Right ventricle myocardium superior (tissue), 1 donor: ENCODE results near the gene PLEKHG5. TPM values are rescaled to one million over a fixed set of nuclear protein-coding genes. Genes with fewer than 3 reads are reported as not detected.

Experiments used
- ATAC-seq: fragments of 200-7000 bp; cut with Tn5 transposase; one replicate; pipeline ENCODE4 v1.9.1; 2020; ENCODE audit warnings: mild to moderate bottlenecking; ENCODE audit not compliant: poor library complexity
- DNase-seq: peaks from one replicate; pipeline ENCODE4 v3.0.0-alpha.2; 2020
- intact Hi-C: fragments of 100-400 bp; cut with DNase I; formaldehyde crosslinking; loops from one replicate; pipeline ENCODE4 v1.11.2; 2022
- microRNA-seq: library from miRNA; unstranded; fragments of <30 nt; microRNA quantifications from one replicate; pipeline ENCODE4 v1.2.0, GENCODE V29; 2020
- total RNA-seq: library from RNA; stranded (reverse); fragmentation: NEBNext Ultra II Directional; extraction: Animal tissue kit (Norgen Biotek cat#: 25700); gene quantifications from one replicate; pipeline ENCODE4 v1.2.1, GENCODE V29; 2021
- donor health status: DM: no; HTN: yes; CAD: no; lungs with severe emphysema.

Gene PLEKHG5
- total RNA-seq, 1 donor from 2014 or later: 16.8 TPM

DNA sequence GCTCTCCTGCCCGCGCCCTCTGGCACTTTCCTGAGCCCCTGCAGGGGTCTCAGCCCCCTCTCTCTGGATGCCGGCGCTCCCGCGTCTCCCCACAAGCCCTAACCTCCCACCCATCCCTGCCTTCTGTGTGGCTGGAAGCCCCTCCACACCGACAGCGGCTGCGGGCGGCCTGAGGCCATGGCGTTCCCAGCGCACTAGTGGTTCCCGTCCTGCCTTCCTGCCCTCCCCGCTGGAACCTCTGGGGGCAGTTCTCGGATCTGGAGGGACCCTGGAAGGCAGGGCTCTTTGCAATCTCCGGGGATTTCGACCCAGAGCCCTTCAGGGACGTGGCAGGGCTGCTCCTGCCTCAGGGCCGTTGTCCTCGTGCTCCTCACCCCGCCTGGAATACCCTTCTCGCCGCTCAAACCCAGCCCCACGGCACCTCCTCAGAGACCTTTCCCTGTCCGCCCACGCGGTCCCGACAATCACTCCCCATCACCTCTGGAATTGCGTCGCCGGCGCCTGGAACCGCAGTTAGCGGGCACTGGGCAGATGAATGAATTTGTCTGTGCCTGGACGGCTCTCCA lies 67.4 kb downstream of the PLEKHG5 start:
- no peak for DNase-seq
- intact Hi-C loops: no loop called here
- peak; percentile 3 for ATAC-seq

DNA sequence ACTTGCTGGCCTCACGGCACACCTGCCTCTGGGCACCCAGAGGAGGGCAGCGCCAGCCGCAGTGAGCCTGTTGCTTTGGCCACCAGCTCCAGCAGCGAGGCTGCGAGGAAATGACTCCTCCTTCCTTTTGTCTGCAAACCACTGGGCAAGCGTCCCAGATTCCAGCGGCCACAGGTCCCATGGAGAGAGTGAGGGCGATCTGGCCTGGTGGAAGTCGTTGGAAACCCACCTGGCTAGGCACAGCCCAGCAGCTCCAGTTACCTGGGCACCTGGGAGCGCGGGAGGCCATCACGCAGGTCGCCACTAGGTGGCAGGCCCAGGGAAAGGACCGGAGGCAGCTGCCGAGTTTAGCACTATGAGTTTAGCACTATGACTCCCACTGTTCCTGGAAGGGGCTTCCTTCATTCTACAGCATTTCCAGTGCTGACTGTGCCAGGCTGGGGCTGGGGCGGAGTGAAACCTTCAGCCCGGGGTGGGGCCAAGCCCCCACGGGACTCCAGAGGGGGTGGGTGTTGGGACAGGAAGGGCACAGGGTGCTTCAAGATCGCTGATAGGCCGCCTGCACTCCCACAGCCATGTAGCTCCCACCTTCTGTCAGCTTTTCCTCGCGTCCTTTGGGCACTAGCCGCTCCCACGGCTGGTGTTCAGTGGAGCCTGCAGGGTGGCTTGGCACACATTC lies 68.0 kb downstream of the PLEKHG5 start:
- intact Hi-C loops: no loop called here
- no peak for DNase-seq
- ATAC-seq: peak; percentile 47

GRCh38 chr1:6421266-6421665 lies 70.2 kb downstream of the PLEKHG5 start:
- no peak for ATAC-seq
- intact Hi-C loops: no loop called here

GRCh38 chr1:6420454-6421042 lies 70.9 kb downstream of the PLEKHG5 start:
- DNase-seq (no peak), ATAC-seq (no peak)

More at GRCh38 chr1:6421266-6421665, 70.2 kb downstream of the PLEKHG5 start:
- DNase-seq: no peak

DNA sequence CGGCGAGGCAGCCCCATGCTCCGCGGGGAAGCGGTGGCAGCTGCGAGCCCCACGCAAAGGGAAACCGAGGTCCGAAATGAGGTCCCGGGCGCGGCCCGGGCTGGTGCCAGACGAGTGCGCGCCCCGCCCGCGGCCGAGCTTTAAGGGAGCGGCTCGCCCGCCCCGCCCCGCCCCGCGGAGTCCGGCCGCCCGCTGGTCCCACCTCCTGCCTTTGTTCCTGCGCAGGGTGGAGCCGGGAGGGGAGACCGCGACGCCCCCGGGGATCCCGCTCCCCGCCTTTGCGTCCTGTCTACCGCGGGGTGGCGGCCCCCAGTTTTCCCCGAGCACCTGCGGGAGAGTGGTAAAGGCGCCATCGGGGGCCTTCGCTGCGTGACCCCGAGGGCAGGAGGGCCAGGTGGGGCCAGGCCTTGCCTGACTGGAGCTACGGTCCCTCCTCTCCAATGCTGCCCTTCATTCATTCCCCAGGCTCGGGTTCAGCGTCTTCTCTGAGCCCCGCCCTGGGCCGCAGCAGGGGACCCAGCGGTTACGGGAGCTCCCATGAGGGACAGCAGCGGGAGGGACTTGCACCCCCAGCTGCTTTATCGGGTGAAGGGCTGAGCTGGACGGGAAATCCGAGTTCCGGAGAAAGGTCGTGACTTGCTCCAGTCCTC lies 71.5 kb downstream of the PLEKHG5 start, which contains the start of gene HES2:
Gene HES2, minus strand, starts transcription at position 116 of the 650 bp plus-strand sequence. Its CDS starts 99 bp downstream, at position 17.
- DNase-seq (no peak), ATAC-seq (peak; percentile 40)
- intact Hi-C loops: no loop called here

More at GRCh38 chr1:6420454-6421042, 70.9 kb downstream of the PLEKHG5 start:
- intact Hi-C loops: no loop called here

DNA sequence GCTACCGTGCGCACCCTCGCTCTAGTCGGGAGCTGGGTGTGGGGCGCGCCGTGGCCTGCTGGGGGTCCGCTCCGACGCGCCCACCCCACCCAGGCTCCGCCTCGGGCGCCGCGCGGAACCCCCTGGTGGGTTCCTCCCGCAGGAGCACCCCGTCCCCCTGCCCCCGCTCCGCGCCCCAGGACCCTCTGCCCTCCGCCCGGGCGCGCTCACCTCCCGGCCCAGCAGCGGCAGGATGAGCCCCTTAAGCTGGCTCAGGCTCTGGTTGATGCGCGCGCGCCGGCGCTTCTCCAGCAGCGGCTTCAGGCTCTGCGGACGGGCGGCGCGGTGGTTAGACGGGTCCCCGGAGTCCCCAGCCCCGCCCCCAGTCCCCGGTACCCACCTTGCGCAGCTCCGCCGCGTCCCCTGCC lies 72.1 kb downstream of the PLEKHG5 start:
- DNase-seq (no peak), ATAC-seq (no peak)
- intact Hi-C loops: no loop called here

- DNase-seq (no peak), ATAC-seq (no peak)
- intact Hi-C loops: no loop called here
These were observed 72.6 kb downstream of the PLEKHG5 start for GRCh38 chr1:6418668-6419396.

DNA sequence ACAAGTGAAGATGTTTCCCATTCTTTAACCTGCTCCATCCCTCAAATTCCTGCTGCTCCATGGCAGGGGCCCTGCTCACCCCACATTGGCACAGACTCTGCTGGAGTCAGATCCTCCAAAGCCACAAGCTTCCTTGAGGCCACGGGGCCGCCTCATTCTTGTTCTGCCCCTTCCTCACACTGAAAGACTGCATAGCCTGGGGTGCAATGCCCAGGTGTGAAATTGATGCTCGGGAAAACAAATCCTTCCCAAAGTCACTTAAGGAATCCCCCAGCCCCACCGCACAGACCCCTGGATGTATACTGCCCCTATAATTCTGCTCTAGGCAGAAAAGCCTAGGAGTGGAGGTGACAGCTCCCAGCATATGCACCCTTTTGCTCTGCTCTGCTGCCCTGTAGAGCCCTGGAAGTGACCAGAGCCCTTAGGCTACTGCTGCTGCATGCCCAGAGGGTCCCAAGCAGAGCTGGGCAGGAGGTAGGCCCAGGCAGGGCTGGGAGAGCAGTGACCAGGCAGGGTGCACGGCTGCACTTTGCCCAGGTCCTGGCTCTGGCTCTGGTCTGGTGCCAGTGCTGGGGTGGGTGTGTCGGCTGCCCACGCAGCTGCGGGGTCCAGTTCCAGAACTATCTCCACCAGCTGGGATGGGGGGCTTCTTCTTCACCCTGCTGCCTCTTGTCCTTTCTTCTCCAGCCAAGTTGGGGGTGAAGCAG lies 73.4 kb downstream of the PLEKHG5 start:
- intact Hi-C loops: no loop called here
- ATAC-seq: no peak
- DNase-seq: no peak

Small RNA genes lying within 50 kb of the gene (microRNA-seq; reads per million reads assigned to microRNA genes)
- gene MIR4252: not detected

Other genes with a start within 250 kb of the PLEKHG5 start
- not detected for gene HES3, start 247.5 kb downstream of the PLEKHG5 start, total RNA-seq
- 12.5 TPM for gene GPR153, start 230.6 kb downstream of the PLEKHG5 start, total RNA-seq
- 8.5 TPM for gene ACOT7, start 97.9 kb downstream of the PLEKHG5 start, total RNA-seq
- gene HES2, start 71.7 kb downstream of the PLEKHG5 start, total RNA-seq: not detected
- gene ESPN, start 66.9 kb downstream of the PLEKHG5 start, total RNA-seq: 0.56 TPM
- gene TNFRSF25, start 25.5 kb downstream of the PLEKHG5 start, total RNA-seq: 13.7 TPM
- gene NOL9, start 62.8 kb upstream of the PLEKHG5 start, total RNA-seq: 10.9 TPM
- not detected for gene TAS1R1, start 63.6 kb upstream of the PLEKHG5 start, total RNA-seq
- 11.7 TPM for gene ZBTB48, start 88.3 kb upstream of the PLEKHG5 start, total RNA-seq
- gene KLHL21, start 111.2 kb upstream of the PLEKHG5 start, total RNA-seq: 111 TPM
- 8.6 TPM for gene PHF13, start 122.1 kb upstream of the PLEKHG5 start, total RNA-seq
- 11.5 TPM for gene THAP3, start 133.2 kb upstream of the PLEKHG5 start, total RNA-seq
- gene DNAJC11, start 210.1 kb upstream of the PLEKHG5 start, total RNA-seq: 74.0 TPM